ENCODE results near the gene CREB5.

CREB5 gene

GRCh38 chr7:28695300-28696295, 283.3 kb downstream of the CREB5 start:
- peak; percentile 88 for DNase-seq

- DNase-seq: peak; percentile 38
Measured at GRCh38 chr7:28697913-28698563, 285.7 kb downstream of the CREB5 start.

GRCh38 chr7:28698840-28699239, 286.5 kb downstream of the CREB5 start:
- DNase-seq: no peak

GRCh38 chr7:28700096-28700495, 287.8 kb downstream of the CREB5 start:
- DNase-seq: peak; percentile 56

GRCh38 chr7:28700790-28701203, 288.5 kb downstream of the CREB5 start:
- no peak for DNase-seq

GRCh38 chr7:28701731-28702130, 289.4 kb downstream of the CREB5 start:
- DNase-seq: peak; percentile 57

- no peak for DNase-seq
Measured at GRCh38 chr7:28702171-28702570, 289.9 kb downstream of the CREB5 start.

- no peak for DNase-seq
Measured at GRCh38 chr7:28703037-28703765, 290.9 kb downstream of the CREB5 start.

- DNase-seq: no peak
Measured at GRCh38 chr7:28704706-28705105, 292.4 kb downstream of the CREB5 start.

GRCh38 chr7:28705350-28705749, 293.0 kb downstream of the CREB5 start:
- no peak for DNase-seq

- no peak for DNase-seq
Measured at GRCh38 chr7:28706584-28706983, 294.3 kb downstream of the CREB5 start.

GRCh38 chr7:28707291-28707690, 295.0 kb downstream of the CREB5 start:
- no peak for DNase-seq

GRCh38 chr7:28708033-28708951, 296.0 kb downstream of the CREB5 start:
- peak; percentile 80 for DNase-seq

- DNase-seq: peak; percentile 42
Measured at GRCh38 chr7:28709748-28710147, 297.4 kb downstream of the CREB5 start.

- no peak for DNase-seq
Measured at GRCh38 chr7:28711114-28711513, 298.8 kb downstream of the CREB5 start.

- no peak for DNase-seq
Measured at GRCh38 chr7:28714459-28715120, 302.3 kb downstream of the CREB5 start.

GRCh38 chr7:28717445-28718054, 305.2 kb downstream of the CREB5 start:
- DNase-seq: no peak

- DNase-seq: no peak
Measured at GRCh38 chr7:28718055-28718481, 305.8 kb downstream of the CREB5 start.

GRCh38 chr7:28718545-28718944, 306.2 kb downstream of the CREB5 start:
- no peak for DNase-seq

GRCh38 chr7:28722684-28723083, 310.4 kb downstream of the CREB5 start:
- peak; percentile 43 for DNase-seq

- peak; percentile 51 for DNase-seq
Measured at GRCh38 chr7:28723336-28723735, 311.0 kb downstream of the CREB5 start.

Data from eye (tissue), 1 donor.